GM23248 (cell line): Measurements from ENCODE around the gene TCTA. TPM values are rescaled to one million over a fixed set of nuclear protein-coding genes. Genes with fewer than 3 reads are reported as not detected.

Experiments
- DNase-seq: peaks from one replicate; pipeline ENCODE4 v3.0.0-alpha.2; 2015
- H2AFZ ChIP-seq: fragments of 200-600 bp; sonication (generic); 2 replicates; pipeline ENCODE4 v1.6.1; 2016; ENCODE audit warnings: antibody characterized with exemption
- H3F3A ChIP-seq: fragments of 200-600 bp; sonication (generic); 2 replicates; pipeline ENCODE4 v1.6.1; 2016; ENCODE audit warnings: mild to moderate bottlenecking, antibody characterized with exemption, mixed run types; ENCODE audit not compliant: insufficient read depth
- H3K27ac ChIP-seq: fragments of 200-600 bp; sonication (generic); 2 replicates; pipeline ENCODE4 v1.5.1; 2016; ENCODE audit warnings: mild to moderate bottlenecking
- H3K27me3 ChIP-seq: fragments of 200-600 bp; sonication (generic); replicated peaks from 2 replicates; pipeline ENCODE4 v1.6.1; 2016; ENCODE audit warnings: mild to moderate bottlenecking; ENCODE audit not compliant: insufficient read depth
- H3K36me3 ChIP-seq: fragments of 200-600 bp; sonication (generic); 2 replicates; pipeline ENCODE4 v1.6.1; 2016; ENCODE audit warnings: low read depth, mild to moderate bottlenecking
- H3K4me1 ChIP-seq: fragments of 200-600 bp; sonication (generic); 2 replicates; pipeline ENCODE4 v1.6.1; 2016; ENCODE audit warnings: mild to moderate bottlenecking; ENCODE audit not compliant: insufficient read depth
- H3K4me2 ChIP-seq: fragments of 200-600 bp; sonication (generic); one replicate; pipeline ENCODE4 v1.6.1; 2016; ENCODE audit warnings: mild to moderate bottlenecking; ENCODE audit not compliant: unreplicated experiment
- H3K4me3 ChIP-seq: fragments of 200-600 bp; sonication (generic); 2 replicates; pipeline ENCODE4 v1.5.1; 2016; ENCODE audit warnings: mild to moderate bottlenecking
- H3K79me2 ChIP-seq: fragments of 200-600 bp; sonication (generic); 2 replicates; pipeline ENCODE4 v1.6.1; 2016; ENCODE audit warnings: mild to moderate bottlenecking; ENCODE audit not compliant: insufficient read depth
- H3K9ac ChIP-seq: fragments of 200-600 bp; sonication (generic); 2 replicates; pipeline ENCODE4 v1.6.1; 2016; ENCODE audit warnings: mild to moderate bottlenecking
- H3K9me2 ChIP-seq: fragments of 200-600 bp; sonication (generic); 2 replicates; pipeline ENCODE4 v1.6.1; 2016; ENCODE audit warnings: mixed run types, mild to moderate bottlenecking, moderate library complexity; ENCODE audit not compliant: insufficient read depth
- H3K9me3 ChIP-seq: fragments of 200-600 bp; sonication (generic); one replicate; pipeline ENCODE4 v1.6.1; 2017; ENCODE audit warnings: low read depth
- H4K20me1 ChIP-seq: fragments of 200-600 bp; sonication (generic); 2 replicates; pipeline ENCODE4 v1.6.0; 2016; ENCODE audit not compliant: insufficient read depth
- EZH2 ChIP-seq: fragments of 200-600 bp; sonication (generic); IDR thresholded peaks from 2 replicates; pipeline ENCODE4 v1.6.1; 2018; ENCODE audit warnings: antibody characterized with exemption, mild to moderate bottlenecking; ENCODE audit not compliant: insufficient read depth, poor library complexity, severe bottlenecking
- EZH2phosphoT487 ChIP-seq: fragments of 200-600 bp; sonication (generic); IDR thresholded peaks from 2 replicates; pipeline ENCODE4 v1.6.1; 2018; ENCODE audit warnings: antibody characterized with exemption, moderate library complexity, mild to moderate bottlenecking, low read depth; ENCODE audit not compliant: insufficient read depth
- WGBS, 2 experiments: methylation state at CpG; one replicate each; pipeline ENCODE4 v1.1.6; 2015 to 2017; ENCODE audit warnings: low lambda C conversion rate in 2 of 2, low coverage in 1 of 2; ENCODE audit errors: missing lambda C conversion rate in 2 of 2; 5-methylcytosine and 5-hydroxymethylcytosine counted together
- in situ Hi-C: fragments of 300-500 bp; cut with MboI; formaldehyde crosslinking; loops from 2 replicates; pipeline ENCODE4 v1.15.0; 2020
- polyA plus RNA-seq: library from polyadenylated mRNA; unstranded; fragments of >200 nt; fragmentation: Nextera tagmentation; extraction: Ambion mirVana; gene quantifications from 2 replicates; pipeline ENCODE4 v1.2.1, GENCODE V29; 2016
- total RNA-seq: library from RNA; depleted of rRNA; stranded (reverse); fragments of >200 nt; shearing (Covaris generic); gene quantifications from 2 replicates; pipeline ENCODE4 v1.2.3, GENCODE V29; 2014

The TCTA gene
- total and polyA plus RNA-seq, 2 experiments from 2014 or later = 52.2 to 55.7 TPM

DNA sequence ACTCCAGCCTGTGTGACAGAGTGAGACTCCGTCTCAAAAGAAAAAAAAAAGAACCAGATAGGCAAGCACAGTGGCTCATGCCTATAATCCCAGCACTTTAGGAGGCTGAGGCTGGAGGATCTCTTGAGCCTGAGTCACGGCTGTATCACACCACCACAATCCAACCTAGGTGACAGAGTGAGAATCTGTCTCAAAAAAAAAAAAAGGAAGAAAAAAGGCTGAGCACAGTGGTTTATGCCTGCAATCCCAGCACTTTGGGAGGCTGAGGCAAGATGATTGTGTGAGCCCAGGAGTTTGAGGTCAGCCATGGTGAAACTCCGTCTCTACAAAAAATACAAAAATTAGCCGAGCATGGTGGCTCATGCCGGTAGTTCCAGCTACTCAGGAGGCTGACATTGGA, 22.5 kb downstream of the TCTA start:
- Histone ChIP-seq H3F3A (no peaks in the 10 kb centered on the region), H3K4me1 (no peaks in the 10 kb centered on the region), H3K79me2 (no peaks in the 10 kb centered on the region), H3K4me2 (no peak overlapping the region), H3K27ac (no peak overlapping the region), H3K36me3 (no peaks in the 10 kb centered on the region), H4K20me1 (no peaks in the 10 kb centered on the region), H3K9me2 (no peaks in the 10 kb centered on the region), H2AFZ (no peak overlapping the region), H3K9me3 (no peaks in the 10 kb centered on the region), H3K27me3 (no peaks in the 10 kb centered on the region), H3K4me3 (no peak overlapping the region), H3K9ac (no peak overlapping the region)
- TF ChIP-seq EZH2 (no peak), EZH2phosphoT487 (no peak)
- in situ Hi-C loops = loop anchor here (25.0 kb wide), 1 partner anchor 272 kb away; the partner anchor contains the start of genes CCDC71 and KLHDC8B
- DNase-seq = no peak
- 87 to 94% methylated on average over 5 of the region's 5 CpGs for WGBS, 2 experiments

DNA sequence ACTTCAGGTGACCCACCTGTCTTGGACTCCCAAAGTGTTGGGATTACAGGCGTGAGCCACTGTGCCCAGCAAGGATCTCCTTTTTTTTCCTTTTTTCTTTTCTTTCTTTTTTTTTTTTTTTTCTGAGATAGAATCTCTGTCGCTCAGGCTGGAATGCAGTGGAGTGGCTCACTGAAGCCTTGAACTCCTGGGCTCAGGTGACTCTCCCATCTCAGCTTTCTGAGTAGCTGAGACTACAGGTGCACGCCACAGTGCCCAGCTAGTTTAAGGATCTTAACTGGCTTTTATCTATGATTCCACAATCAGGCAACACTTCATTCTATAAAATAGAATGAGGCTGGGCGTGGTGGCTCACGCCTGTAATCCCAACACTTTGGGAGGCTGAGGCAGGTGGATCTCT, 33.2 kb downstream of the TCTA start:
- Histone ChIP-seq H4K20me1 (no peaks in the 10 kb centered on the region), H3K9ac (no peak overlapping the region), H3K4me3 (no peak overlapping the region), H3F3A (peaks cover 18% of the 10 kb centered on the region), H3K27me3 (no peaks in the 10 kb centered on the region), H3K9me3 (no peaks in the 10 kb centered on the region), H3K36me3 (no peaks in the 10 kb centered on the region), H3K27ac (no peak overlapping the region), H3K4me2 (no peak overlapping the region), H3K9me2 (no peaks in the 10 kb centered on the region), H3K4me1 (peaks cover 12% of the 10 kb centered on the region), H3K79me2 (no peaks in the 10 kb centered on the region), H2AFZ (no peak overlapping the region)
- TF ChIP-seq EZH2 (no peak), EZH2phosphoT487 (no peak)
- no peak for DNase-seq
- 85 to 87% methylated on average over 5 of the region's 5 CpGs for WGBS, 2 experiments
- in situ Hi-C loops = loop anchor here (25.0 kb wide), 1 partner anchor 283 kb away; the partner anchor contains the start of genes CCDC71 and KLHDC8B

DNA sequence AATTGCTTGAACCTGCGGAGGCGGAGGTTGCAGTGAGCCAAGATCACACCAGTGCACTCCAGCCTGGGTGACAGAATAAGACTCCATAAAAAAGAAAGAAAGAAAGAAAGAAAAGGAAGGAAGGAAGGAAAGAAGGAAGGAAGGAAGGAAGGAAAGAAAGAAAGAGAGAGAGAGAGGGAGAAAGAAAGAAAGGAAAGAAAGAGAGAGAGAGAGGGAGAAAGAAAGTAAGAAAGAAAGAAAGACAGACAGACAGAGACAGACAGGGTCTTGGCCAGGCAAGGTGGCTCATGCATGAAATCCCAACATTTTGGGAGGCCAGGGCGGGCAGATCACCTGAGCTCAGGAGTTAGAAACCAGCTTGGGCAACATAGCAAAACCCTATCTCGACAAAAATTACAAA, 41.4 kb downstream of the TCTA start:
- H3K27ac ChIP-seq = no peak overlapping the region
- H3K27me3 ChIP-seq = no peaks in the 10 kb centered on the region
- no peaks in the 10 kb centered on the region for H3K9me3 ChIP-seq
- no peaks in the 10 kb centered on the region for H4K20me1 ChIP-seq
- in situ Hi-C loops = no loop called here
- H3K36me3 ChIP-seq = no peaks in the 10 kb centered on the region
- DNase-seq = no peak
- no peaks in the 10 kb centered on the region for H3F3A ChIP-seq
- H3K4me1 ChIP-seq = peaks cover 4% of the 10 kb centered on the region; the same call in 1 of the 2 replicates
- no peak overlapping the region for H3K4me2 ChIP-seq
- H3K9ac ChIP-seq = no peak overlapping the region
- H2AFZ ChIP-seq = no peak overlapping the region
- WGBS, 2 experiments = 92 to 99% methylated on average over 4 of the region's 4 CpGs
- no peaks in the 10 kb centered on the region for H3K9me2 ChIP-seq
- TF ChIP-seq EZH2 (no peak), EZH2phosphoT487 (no peak)
- H3K4me3 ChIP-seq = no peak overlapping the region
- H3K79me2 ChIP-seq = no peaks in the 10 kb centered on the region

DNA sequence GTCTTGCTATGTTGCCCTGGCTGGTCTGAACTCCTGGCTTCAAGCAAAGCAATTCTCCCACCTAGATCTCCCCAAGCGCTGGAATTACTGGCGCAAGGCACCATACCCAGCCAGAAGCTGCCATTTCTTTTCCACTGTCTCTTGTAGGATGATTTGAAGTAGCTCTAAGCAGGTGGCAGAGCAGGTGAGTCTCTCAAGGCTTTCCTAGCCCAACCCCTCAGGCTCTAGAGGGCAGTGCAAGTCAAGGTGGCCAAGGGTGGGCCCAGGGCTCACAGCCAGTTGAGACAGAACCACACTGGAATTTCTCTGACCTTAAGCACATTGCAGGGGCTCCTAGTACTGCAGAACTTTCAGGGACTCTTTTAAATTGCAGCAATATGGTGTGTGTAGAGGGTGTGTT, 42.2 kb downstream of the TCTA start:
- Histone ChIP-seq H3K9ac (no peak overlapping the region), H3K4me2 (no peak overlapping the region), H3F3A (no peaks in the 10 kb centered on the region), H3K9me3 (no peaks in the 10 kb centered on the region), H3K79me2 (no peaks in the 10 kb centered on the region), H2AFZ (no peak overlapping the region), H4K20me1 (no peaks in the 10 kb centered on the region), H3K4me1 (peaks cover 4% of the 10 kb centered on the region; the same call in 1 of the 2 replicates), H3K27ac (no peak overlapping the region), H3K4me3 (no peak overlapping the region), H3K36me3 (no peaks in the 10 kb centered on the region), H3K27me3 (no peaks in the 10 kb centered on the region), H3K9me2 (no peaks in the 10 kb centered on the region)
- 15 to 26% methylated on average over 2 of the region's 2 CpGs for WGBS, 2 experiments
- no peak for TF ChIP-seq EZH2
- in situ Hi-C loops = no loop called here
- DNase-seq = no peak
